Measurements from ENCODE around the gene PODXL.
"Not testable (repeated sequence)": the region's sequence is repeated elsewhere in the genome, so short reads cannot be mapped to it uniquely, and the experiment has no call there.

The PODXL gene

DNA sequence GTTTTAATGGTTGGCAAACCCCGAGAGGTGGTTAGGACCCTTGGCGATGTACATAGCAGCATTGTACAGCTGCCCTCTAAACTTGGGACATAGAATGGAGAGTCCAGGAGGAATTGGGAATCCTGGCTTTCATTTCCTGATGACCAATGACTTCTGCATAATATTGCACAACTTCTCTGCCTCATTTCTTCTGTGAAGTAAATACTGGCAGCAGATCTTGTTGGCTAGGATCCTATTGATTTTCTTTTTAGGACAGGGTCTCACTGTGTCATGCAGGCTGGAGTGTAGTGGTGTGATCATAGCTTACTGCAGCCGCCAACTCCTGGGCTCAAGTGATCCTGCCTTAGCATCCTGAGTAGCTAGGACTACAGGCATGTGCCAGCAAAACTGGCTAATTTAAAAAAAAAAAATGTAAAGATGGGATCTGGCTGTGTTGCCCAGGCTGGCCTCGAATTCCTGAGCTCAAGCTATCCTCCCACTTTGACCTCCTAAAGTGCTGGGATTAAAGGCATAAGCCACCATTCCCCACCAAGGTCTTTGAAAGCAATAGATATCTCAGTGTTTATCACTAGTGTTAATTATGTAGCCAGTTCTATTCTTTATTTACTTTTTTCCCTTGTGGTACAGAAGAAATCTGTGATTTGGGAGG is 58.1 kb downstream of the PODXL start:
- no peak for DNase-seq (ENCODE audit: low read depth, low spot score)
- no peak overlapping the region for H3K27ac ChIP-seq

GRCh38 chr7:131497454-131497853 is 59.0 kb downstream of the PODXL start:
- H3K27ac ChIP-seq: no peak overlapping the region
- DNase-seq (ENCODE audit: low read depth, low spot score): no peak

GRCh38 chr7:131495669-131496498 is 60.5 kb downstream of the PODXL start:
- no peak overlapping the region for H3K27ac ChIP-seq
- no peak for DNase-seq (ENCODE audit: low read depth, low spot score)

DNA sequence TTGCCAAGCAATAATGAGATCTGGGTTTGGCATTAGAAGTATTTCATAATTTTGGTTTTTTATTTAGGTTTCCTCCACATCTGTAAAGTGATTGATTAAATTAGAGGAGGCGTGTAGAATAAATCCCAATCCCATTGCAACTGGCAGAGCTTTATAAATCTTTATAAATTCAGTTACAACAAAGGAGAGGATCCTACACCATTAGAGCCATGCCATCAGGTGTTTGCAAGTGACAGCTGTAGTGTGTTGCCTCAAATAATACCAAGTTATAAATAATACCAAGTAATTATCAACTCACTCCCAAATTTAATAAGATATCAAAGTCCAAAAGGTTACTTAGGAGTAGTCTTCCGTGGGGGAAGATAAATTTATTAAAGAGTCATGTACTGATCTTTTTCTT is 62.2 kb downstream of the PODXL start:
- DNase-seq (ENCODE audit: low read depth, low spot score): no peak

DNA sequence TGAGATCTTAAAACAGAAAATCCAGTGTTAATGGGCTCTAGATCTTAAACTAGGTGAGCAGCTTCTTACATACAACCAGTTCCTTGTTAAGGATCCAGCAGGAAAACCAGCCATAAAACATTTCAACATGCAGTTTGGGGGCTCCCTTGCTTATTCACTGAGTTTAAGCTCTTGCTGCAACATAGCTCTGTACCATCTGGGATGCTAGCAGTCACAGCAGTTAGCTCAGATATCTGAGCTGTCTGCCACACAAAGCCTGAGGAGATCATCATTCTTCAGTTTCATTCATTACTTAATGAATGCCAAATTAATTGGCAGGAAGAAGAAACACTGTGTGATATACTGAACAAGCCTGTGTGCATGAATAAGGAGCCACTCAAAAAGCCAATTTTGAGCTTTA is 62.8 kb downstream of the PODXL start:
- DNase-seq (ENCODE audit: low read depth, low spot score): no peak
- no peak overlapping the region for H3K27ac ChIP-seq

More for the DNA sequence above, 62.2 kb downstream of the PODXL start:
- no peak overlapping the region for H3K27ac ChIP-seq

DNA sequence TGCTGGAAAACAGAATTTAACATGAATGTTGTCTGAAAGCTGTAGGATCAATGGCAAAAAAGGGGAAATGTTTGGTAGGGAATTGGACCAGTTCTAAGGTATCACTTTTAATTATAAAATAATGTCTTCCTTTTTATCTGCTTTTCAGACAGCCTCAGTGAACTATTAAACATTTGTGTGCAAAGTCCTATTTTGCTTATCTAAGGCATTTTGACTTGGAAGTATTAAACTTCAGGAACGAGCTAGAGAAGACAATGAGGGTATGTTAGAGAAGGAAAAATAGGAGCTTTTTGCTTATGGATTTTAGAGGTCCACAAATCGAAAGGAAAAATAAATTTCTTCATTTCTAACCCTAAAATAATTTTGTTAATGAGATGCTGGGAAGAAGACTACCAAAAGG is 63.3 kb downstream of the PODXL start:
- no peak for DNase-seq (ENCODE audit: low read depth, low spot score)
- H3K27ac ChIP-seq: no peak overlapping the region

DNA sequence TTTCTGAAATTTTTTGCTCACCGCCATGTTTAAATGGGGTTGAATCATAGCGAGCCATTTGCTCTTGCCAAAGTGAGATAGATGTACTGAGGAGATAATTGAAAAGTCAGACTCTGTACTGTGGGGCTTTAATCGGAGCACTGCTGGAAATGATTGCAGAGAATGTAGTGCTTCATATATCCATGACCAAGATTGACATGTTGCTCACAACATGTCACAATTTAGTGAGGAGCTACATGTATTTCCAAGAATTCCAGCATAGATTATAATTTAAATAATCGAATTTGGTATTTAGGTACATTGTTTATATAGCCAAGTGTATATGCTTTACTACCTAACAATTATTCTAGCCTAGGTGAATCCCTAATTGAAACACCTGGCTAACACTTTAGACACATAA is 66.5 kb downstream of the PODXL start:
- no peak for DNase-seq (ENCODE audit: low read depth, low spot score)
- H3K27ac ChIP-seq: no peak overlapping the region

- no peak overlapping the region for H3K27ac ChIP-seq
- DNase-seq (ENCODE audit: low read depth, low spot score): peak; percentile 10
Measured at GRCh38 chr7:131489196-131489595, 67.2 kb downstream of the PODXL start.

GRCh38 chr7:131488361-131488760 is 68.1 kb downstream of the PODXL start:
- H3K27ac ChIP-seq: no peak overlapping the region
- no peak for DNase-seq (ENCODE audit: low read depth, low spot score)

- no peak overlapping the region for H3K27ac ChIP-seq
- no peak for DNase-seq (ENCODE audit: low read depth, low spot score)
Measured at GRCh38 chr7:131487217-131487616, 69.2 kb downstream of the PODXL start.

- no peak overlapping the region for H3K27ac ChIP-seq
- DNase-seq (ENCODE audit: low read depth, low spot score): no peak
Measured at GRCh38 chr7:131486346-131486745, 70.1 kb downstream of the PODXL start.

- H3K27ac ChIP-seq: no peak overlapping the region
- DNase-seq (ENCODE audit: low read depth, low spot score): no peak
Measured at GRCh38 chr7:131483586-131483985, 72.8 kb downstream of the PODXL start.

DNA sequence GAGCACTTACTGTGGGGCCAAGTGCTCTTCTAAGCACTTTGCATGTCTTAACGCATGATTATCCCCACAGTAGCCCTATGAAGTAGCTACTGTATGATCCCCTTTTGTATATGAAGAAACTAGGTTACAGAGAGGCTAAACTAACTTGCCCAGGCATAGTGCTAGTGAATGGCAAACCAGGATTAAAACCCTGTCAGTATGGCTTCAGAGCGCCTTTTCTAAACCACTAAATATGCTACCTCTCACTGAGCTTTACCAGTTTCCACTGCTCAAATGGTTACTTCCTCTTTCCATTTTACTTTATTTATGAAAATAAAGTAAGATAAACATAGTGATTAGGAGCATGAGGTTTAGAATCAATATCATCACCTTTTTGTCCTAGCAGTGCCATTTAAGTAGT is 73.6 kb downstream of the PODXL start:
- DNase-seq (ENCODE audit: low read depth, low spot score): no peak
- H3K27ac ChIP-seq: no peak overlapping the region

DNA sequence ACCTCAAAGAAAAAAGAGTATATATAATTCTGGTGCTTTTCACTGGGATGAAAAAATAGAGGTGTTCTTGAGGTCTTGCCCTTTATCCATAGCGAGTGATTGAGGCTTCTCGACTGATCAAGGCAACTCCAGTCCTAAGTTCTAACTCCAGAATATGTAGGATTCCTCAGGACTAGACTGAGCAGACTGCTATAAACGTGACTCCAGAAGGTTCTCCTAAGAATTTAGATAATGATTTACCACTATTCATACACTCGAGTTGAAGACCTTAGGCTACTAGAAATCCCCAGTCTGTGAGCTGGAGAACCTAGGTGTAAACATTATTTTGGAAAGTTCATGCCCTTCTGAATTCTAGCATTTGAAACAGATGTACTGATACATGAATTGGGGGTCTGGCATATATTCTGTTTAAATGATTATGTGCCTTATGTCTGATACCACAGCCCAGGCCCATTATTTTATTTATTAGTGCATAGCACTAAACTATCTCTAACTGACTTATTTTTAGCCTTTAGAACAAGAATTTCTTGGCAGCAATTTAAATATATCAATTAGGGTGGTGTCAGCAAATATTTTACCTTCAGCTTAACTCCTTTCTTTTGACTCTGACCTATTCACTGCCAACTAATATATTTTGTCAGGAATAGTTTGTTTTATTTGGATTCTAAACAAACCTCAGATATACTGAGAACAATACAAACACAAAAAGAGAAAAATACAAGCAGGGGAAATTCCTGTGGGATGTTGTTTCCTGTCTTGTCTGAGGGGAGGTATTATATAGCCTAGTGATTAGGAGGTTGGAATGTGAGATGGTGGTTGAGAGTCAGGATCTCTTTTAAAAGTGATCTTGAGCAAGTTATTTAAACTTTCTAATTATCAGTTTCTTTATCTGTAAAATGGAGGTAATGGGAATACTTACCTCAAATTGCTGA is 75.8 kb downstream of the PODXL start:
- no peak overlapping the region for H3K27ac ChIP-seq
- DNase-seq (ENCODE audit: low read depth, low spot score): no peak

DNA sequence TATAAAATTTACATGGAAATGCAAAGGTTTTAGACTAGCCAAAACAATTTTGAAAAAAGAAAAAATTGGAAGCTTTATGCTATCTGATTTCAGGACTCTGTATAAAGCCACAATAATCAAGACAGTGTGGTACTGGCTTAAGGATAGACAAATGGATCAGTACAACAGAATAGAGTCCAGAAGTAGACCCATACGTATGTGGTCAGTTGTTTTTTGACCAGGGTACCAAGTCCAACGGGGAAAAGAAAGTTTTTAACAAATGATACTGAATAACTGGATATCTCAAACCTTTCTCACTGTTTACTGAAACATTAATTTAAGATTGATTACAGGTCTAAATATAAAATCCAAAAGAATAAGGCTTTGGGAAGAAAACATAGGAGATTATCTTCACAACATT is 79.7 kb downstream of the PODXL start:
- DNase-seq (ENCODE audit: low read depth, low spot score): no peak
- H3K27ac ChIP-seq: no peak overlapping the region

DNA sequence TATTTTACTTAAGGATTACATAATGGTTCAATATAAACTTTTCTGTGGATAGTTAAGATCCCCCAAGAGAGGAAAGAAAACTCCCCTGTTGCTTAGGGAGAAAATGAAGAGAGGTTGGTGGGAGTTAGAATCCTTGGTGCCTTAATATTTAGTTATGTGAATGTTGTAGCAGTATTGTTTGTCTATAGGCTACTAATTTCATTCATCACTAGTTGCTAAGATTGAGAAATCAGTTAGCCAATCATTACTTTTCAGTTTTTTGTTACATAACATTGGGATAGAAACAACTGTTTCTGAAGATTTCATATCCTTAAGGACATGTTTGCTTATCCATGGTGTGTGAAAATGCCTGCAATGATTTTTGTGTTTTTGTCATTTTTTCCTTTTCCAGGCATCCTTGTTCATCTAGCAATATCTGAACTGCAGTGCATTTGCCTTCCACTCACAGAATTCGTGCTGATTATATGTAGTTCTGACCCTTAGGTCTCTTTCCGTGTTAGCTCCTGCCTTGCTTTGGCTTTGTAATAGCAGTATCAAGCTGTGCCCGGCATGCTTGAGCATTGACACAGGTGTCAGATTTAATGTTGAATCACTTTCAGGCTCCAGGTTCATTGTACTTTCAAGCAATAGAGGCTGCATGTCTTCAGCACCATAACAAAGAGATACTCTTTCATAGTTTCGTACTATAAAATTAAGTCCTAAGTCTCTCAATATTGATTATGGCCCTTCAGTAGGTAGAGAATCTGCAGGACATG is 85.0 kb downstream of the PODXL start:
- no peak for DNase-seq (ENCODE audit: low read depth, low spot score)
- H3K27ac ChIP-seq: no peak overlapping the region

DNA sequence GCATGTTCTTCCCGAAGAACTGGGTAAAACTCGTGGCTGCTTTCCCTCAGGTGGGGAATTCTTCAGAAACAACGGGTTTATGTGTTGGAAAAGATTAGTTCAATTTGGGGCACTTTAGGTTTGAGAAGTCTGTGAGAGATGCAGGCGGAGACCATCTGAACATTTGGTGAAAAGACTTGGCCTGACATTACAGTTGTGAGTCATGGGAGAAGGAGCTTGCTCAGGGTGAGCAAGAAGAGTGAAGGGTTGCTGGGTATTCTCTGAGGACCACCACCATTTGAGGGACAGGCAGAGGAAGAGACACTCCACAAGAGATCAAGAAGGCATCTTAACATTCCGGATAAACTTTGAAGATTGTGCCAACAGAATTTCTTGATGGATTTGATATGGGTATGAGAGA is 88.6 kb downstream of the PODXL start:
- H3K27ac ChIP-seq: no peak overlapping the region
- no peak for DNase-seq (ENCODE audit: low read depth, low spot score)

DNA sequence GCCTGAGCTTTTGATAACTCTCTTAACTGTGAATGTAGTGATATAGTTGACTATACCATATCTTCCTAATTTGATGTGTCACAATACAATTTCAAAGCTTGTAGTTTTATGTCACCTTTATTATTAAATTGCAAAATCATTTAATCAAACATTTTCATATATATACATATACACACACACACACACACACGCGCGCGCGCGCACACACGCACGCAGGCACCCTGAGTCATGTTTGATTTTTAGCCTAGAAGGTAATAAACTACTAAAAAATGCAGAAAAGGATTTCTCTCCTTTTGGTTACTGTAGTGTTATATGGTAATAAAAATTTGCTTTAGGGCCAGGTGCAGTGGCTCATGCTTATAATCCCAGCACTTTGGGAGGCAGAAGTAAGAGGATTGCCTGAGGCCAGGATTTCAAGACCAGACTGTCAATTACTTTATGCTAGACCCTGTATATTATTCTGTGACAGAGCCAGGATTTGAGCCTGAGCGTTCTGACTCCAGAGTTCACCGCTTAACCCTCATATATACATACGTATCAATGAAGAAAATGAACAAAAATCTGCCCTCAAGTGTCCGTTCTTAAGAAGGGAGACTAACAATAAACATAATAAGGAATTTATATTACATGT is 89.6 kb downstream of the PODXL start:
- H3K27ac ChIP-seq: no peak overlapping the region

GRCh38 chr7:131462715-131463114 is 93.7 kb downstream of the PODXL start:
- not testable (repeated sequence) for H3K27ac ChIP-seq; DNase-seq (ENCODE audit: low read depth, low spot score)

More for the DNA sequence above, 89.6 kb downstream of the PODXL start:
- no peak for DNase-seq (ENCODE audit: low read depth, low spot score)

DNA sequence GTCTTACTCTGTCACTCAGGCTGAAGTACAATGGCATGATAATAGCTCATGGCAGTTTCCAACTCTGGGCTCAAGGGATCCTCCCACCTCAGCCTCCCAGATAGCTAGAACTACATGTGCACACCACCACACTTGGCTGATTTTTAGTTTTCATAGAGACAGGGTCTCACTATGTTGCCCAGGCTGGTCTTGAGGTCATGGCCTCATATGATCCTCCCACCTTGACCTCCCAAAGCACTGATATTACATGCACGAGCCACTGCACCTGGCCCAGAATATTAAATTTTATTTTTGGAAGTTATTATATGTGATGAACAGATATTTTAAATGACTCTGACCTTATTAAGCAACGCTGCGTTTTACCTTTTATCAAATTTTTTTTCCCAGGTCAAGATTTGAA is 94.4 kb downstream of the PODXL start:
- DNase-seq (ENCODE audit: low read depth, low spot score): no peak
- H3K27ac ChIP-seq: no peak overlapping the region

All from epithelial cell of prostate (primary cell).